Measurements from ENCODE around the gene CASP8. TPM values are rescaled to one million over a fixed set of nuclear protein-coding genes. Genes with fewer than 3 reads are reported as not detected.
A peak's percentile ranks its signal among the peaks of the same experiment; 100 is the strongest.
"Not testable (repeated sequence)": the region's sequence is repeated elsewhere in the genome, so short reads cannot be mapped to it uniquely, and the experiment has no call there.

CASP8 gene
- total and polyA plus RNA-seq, 2 of the 13 experiments (the other 11 are each of a cell fraction or from before 2014, with no cell fraction given) = 25.0 to 52.8 TPM

GRCh38 chr2:201239167-201239935 lies 21.0 kb upstream of the CASP8 start:
- H2AFZ ChIP-seq (ENCODE audit: low read length); ATAC-seq; H3K4me2 ChIP-seq (ENCODE audit: low read depth, low read length); H3K27me3 ChIP-seq (ENCODE audit: control insufficient read depth in 1 of 2, insufficient read depth in 2 of 2, low read length in 2 of 2); BruUV-seq (replicated peaks); POLR2A ChIA-PET; in situ Hi-C loops (cut with HindIII; ENCODE audit: extremely low pct_ligation_motif_present, low pct_unique_long_range_greater_than_20kb); FAIRE-seq; H4K20me1 ChIP-seq (ENCODE audit: insufficient read depth, low read length); H3K27ac ChIP-seq (ENCODE audit: extremely low read length, insufficient read depth, low read length); H3K4me3 ChIP-seq (replicated peaks in 1 of 3; ENCODE audit: insufficient read depth in 1 of 3, low read depth in 2 of 3, low read length in 3 of 3); H3K9me3 ChIP-seq (ENCODE audit: low read length); DNase-seq (ENCODE audit: low spot score); H3K9ac ChIP-seq (ENCODE audit: insufficient read depth, low read depth, low read length); CTCF ChIA-PET (ENCODE audit: low intra/inter-chr PET ratio, low total read pairs): not testable (repeated sequence)
- Histone ChIP-seq H3K36me3 (replicated peaks in 1 of 2; ENCODE audit: control insufficient read depth in 1 of 2, insufficient read depth in 2 of 2, low read length in 2 of 2) (peaks cover 4 to 37% of the 10 kb centered on the region in 2 experiments; a peak in 4 of 5 replicates), H3K4me1 (ENCODE audit: insufficient read depth, low read length) (peaks cover 26% of the 10 kb centered on the region), H3K79me2 (ENCODE audit: insufficient read depth, low read length) (peaks cover 35% of the 10 kb centered on the region)
- 97% methylated on average over 21 of the region's 21 CpGs for WGBS (ENCODE audit: low lambda C conversion rate)
- intact Hi-C loops (cut with micrococcal nuclease; ENCODE audit: unreplicated experiment) = loop anchor here (10.0 kb wide), 1 partner anchor 545 kb away; the partner anchor contains the start of gene ALS2

GRCh38 chr2:201242571-201243277 lies 17.6 kb upstream of the CASP8 start:
- Histone ChIP-seq H3K4me1 (ENCODE audit: insufficient read depth, low read length) (0 out of 2 replicates have a peak, but pooled peaks cover 3% of the 10 kb centered on the region), H3K4me2 (ENCODE audit: low read depth, low read length) (no peak overlapping the region), H4K20me1 (ENCODE audit: insufficient read depth, low read length) (no peaks in the 10 kb centered on the region), H3K36me3 (replicated peaks in 1 of 2; ENCODE audit: control insufficient read depth in 1 of 2, insufficient read depth in 2 of 2, low read length in 2 of 2) (peaks cover 4 to 29% of the 10 kb centered on the region in 2 experiments; a peak in 3 of 5 replicates), H3K79me2 (ENCODE audit: insufficient read depth, low read length) (peaks cover 6% of the 10 kb centered on the region), H3K27me3 (ENCODE audit: control insufficient read depth in 1 of 2, insufficient read depth in 2 of 2, low read length in 2 of 2) (no peaks in the 10 kb centered on the region), H3K27ac (ENCODE audit: extremely low read length, insufficient read depth, low read length) (no peak overlapping the region), H3K9me3 (ENCODE audit: low read length) (no peaks in the 10 kb centered on the region), H2AFZ (ENCODE audit: low read length) (no peak overlapping the region), H3K4me3 (replicated peaks in 1 of 3; ENCODE audit: insufficient read depth in 1 of 3, low read depth in 2 of 3, low read length in 3 of 3) (no peak overlapping the region), H3K9ac (ENCODE audit: insufficient read depth, low read depth, low read length) (no peak overlapping the region)
- POLR2A ChIA-PET = no interaction called here
- CTCF ChIA-PET (ENCODE audit: low intra/inter-chr PET ratio, low total read pairs) = no interaction called here
- intact Hi-C loops (cut with micrococcal nuclease; ENCODE audit: unreplicated experiment) (no loop called here), in situ Hi-C loops (cut with HindIII; ENCODE audit: extremely low pct_ligation_motif_present, low pct_unique_long_range_greater_than_20kb) (loop anchor here (5.0 kb wide), 1 partner anchor 120 kb away; no protein-coding TSS in a partner anchor)
- no peak for TF ChIP-seq HMGA1 (CRISPR knock-in tag; conservative IDR thresholded peaks at IDR 0.05)
- TF ChIP-seq POLR2AphosphoS5 (IDR thresholded peaks at IDR 0.05; ENCODE audit: low read depth, low read length) = 0 out of 2 replicates have a peak, but pooled peaks have one; percentile 12
- ATAC-seq (no peak), DNase-seq (ENCODE audit: low spot score) (no peak), FAIRE-seq (no peak)
- no TSS peak for BruUV-seq (replicated peaks)

Data from HepG2 (cell line).